Effector CD4-positive, alpha-beta T cell (primary cell): Measurements from ENCODE around the gene GORASP1.
"Not testable (repeated sequence)": the region's sequence is repeated elsewhere in the genome, so short reads cannot be mapped to it uniquely, and the experiment has no call there.

Experiments used
- DNase-seq: peaks from one replicate; pipeline ENCODE4 v3.0.0-alpha.2; 2020

The GORASP1 gene

DNA sequence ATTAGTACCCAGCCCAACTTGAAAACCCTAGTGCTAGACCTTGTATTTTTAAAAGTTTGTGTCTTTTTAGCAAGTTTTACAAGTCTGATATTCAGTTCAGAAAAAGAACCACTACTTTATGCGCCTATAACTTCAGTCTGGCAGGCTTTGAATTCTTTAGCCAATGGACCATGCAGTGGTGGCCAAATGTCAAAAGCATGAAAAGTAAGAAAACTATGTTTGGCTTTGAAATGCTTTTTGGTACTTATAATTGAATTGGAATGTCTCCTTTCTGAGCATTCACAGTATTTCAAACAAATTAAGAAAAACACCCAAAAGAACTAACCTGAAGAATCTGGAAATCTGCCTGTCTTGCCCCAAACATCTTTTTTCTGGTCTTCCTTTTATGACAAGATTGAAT is 42.8 kb downstream of the GORASP1 start:
- DNase-seq: no peak

DNA sequence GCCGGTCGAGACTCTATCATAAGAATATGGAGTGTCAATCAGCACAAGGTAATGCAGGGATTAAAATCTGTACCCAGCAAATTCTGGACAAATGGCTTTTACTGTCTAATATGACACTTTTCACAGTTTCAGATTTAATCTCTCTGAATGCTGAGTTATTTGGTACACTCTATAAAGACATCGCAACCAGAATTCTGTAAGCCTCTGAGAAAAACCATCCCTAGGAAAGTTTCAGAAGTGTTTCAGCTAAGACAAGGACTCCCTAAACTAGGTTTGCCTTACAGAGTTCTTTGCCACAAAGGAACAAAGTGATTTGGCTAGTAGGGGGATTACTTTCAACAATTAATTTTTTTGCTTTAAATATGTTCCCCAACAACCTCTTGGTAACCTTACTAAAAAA is 44.3 kb downstream of the GORASP1 start:
- DNase-seq: no peak

DNA sequence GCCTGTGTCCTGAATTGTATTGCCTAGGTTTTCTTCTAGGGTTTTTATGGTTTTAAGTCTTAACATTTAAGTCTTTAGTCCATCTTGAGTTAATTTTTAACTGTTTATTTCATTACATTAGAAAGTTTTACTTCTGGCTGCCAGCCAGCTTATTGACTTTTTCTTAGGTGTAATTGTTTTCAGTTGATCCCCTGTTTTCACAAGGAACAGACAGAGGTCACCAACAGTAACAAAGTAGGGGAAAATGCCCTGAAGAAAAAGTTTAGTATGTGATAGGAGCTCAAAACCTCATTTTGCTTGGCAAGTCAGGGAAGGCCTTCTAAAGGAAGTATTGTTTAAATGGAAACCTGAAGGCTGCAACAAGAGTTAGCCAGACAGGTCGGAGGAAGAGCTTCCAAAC is 45.2 kb downstream of the GORASP1 start:
- DNase-seq: no peak

DNA sequence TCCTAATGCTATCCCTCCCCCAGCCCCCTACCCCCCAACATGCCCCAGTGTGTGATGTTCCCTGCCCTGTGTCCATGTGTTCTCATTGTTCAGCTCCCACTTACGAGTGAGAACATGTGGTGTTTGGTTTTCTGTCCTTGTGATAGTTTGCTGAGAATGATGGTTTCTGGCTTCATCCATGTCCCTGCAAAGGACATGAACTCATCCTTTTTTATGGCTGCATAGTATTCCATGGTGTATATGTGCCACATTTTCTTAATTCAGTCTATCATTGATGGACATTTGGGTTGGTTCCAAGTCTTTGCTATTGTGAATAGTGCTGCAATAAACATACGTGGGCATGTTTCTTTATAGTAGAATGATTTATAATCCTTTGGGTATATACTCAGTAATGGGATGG is 46.2 kb downstream of the GORASP1 start:
- not testable (repeated sequence) for DNase-seq

DNA sequence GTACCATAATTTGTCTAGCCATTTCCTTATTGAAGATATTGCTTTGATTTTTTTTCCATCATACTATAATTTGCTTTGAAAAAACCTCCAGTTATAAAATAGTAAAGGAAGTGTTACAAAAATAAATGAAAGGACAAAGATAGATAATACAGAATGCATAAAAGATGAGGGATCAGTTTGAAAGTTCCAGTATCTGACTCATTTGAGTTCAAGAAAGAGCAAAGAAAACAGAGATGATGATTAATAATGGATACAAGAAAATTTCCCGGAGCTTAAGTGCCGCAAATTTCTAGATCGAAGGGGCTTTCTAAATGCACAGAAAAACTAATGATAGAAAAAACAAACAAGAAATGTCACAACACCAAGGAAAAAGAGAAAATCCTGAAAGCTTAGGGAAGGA is 51.3 kb downstream of the GORASP1 start:
- no peak for DNase-seq

DNA sequence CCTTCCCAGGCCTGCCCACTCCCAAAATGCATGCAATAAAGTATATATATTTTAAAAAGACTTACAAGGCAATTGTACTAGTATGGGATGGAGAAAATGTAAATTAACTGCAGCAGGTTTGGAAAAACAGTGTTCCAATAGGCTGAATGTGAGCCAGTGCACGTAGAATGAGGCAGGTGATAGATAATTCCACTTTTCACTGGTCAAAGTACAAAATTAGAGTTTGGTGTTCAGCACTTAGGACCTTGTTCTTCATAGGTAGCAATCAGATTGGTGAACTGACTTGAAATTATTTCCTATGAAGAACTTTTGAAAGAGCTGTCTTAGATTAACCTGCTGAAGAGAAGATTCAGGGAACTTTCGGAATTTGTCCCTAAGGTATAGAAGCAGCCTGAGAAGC is 53.7 kb downstream of the GORASP1 start:
- no peak for DNase-seq

DNA sequence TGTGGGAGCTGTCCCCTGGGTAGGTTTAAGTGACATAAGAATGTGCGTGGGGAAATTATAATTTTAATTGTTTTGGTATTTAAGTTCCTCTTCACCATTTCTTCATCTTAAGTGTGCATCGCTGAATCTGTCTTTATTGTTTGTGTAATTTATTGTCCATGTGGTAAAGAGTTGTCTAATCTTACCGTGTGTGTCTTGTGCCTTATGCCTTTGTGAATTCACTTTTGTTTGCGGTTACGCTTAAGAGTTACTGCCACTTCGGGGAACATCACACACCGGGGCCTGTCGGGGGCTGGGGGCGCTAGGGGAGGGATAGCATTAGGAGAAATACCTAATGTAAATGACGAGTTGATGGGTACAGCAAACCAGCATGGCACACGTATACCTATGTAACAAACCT is 54.8 kb downstream of the GORASP1 start:
- no peak for DNase-seq

DNA sequence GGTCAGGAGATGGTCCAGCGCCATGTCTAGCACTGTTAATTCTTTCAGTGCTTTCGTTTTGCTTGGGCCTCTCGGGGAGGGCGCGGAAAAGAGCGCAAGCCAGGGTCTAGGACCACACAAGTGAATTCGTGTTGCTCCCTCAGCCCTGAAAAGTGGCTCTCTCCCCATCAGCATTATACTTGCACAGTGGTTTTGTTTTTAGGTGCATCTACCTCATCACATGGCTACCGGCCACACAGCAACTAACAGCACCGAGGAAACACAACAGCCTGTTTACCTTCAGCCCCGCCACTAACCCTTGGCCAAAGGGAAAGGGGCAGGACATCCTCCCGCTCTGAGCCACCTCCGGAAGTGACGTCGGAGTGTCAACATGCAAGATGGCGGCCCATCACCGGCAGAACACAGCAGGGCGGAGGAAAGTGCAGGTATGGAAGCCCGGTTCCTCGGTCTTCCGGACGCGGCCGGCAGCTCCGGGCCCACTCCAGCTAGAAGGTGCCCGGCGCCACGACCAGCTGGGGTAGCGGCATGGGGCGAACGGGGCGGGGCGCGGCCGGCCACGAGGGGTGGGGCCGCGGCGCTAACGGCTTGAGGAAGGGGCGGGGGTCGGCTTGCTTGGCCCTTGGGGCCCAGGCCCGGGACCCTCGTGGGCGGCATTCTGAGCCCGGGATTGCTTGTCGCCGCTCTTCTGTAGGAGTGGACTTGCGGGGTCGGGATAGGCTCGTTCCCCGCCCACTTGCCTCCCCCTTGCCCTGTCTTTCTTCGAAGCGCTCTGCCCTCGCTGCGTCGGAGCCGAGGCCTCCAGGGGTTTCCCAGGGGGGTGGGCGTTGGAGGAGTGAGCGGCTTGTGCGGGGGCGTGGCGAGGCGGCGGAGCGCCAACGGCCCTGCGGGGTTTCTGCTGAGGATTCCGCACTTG is 55.5 kb downstream of the GORASP1 start, which contains the start of the genes SCN11A and WDR48:
SCN11A (minus strand) TSS at position 296 of the 913 bp plus-strand sequence. CDS start 101,582 bp downstream, outside the sequence.
WDR48 (plus strand) TSS at position 368 of the 913 bp plus-strand sequence; CDS start at position 378, 10 bp downstream.
- peak; percentile 92 for DNase-seq

DNA sequence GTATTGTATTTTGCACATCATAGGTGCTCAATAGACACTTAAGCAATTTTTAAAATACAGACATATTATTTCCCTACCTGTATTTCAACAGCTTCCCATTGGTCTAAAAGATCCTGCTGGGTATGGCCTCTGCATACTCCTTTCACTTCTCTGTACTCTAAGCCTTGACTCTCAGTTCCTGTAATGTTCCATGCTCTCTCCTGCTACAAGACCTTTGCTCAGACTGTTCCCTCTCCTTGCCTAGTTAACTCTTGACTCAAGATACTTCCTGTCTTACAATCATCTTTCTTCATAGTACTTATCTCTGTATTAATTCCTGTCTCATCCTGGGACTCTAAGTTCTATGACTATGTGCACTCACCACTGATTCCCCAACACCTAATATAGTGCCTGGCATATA is 57.4 kb downstream of the GORASP1 start:
- DNase-seq: no peak
